ENCODE measurements around the gene WFIKKN1.

The WFIKKN1 gene

DNA sequence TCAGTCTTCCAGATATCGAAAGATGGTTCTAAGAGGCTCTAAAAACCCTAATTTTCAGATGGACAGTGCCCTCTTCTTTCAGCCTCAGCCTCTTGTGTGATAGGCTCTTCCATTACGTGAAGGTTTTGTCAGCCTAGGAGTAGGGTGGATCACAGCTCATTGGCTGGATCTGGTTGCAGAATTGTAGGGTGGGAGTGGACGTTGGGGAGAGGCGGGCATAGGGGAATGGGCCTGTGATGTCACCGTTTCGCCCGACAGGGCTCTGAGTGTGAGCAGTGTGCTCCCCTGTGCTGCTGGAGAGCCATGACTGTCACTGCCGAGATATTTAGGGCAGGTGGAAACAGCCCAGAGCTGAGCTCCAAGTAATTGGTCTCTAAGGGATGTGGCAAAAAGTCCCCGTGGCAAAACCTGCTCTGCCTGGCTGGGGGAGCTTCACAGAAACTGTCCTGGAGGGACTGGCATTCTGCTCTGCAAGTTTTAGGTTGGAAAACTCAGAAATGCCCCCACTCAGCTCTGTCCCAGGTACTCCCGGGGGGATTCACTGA lies 6.2 kb upstream of the WFIKKN1 start:
- no peak for DNase-seq (ENCODE audit: low spot score)

DNA sequence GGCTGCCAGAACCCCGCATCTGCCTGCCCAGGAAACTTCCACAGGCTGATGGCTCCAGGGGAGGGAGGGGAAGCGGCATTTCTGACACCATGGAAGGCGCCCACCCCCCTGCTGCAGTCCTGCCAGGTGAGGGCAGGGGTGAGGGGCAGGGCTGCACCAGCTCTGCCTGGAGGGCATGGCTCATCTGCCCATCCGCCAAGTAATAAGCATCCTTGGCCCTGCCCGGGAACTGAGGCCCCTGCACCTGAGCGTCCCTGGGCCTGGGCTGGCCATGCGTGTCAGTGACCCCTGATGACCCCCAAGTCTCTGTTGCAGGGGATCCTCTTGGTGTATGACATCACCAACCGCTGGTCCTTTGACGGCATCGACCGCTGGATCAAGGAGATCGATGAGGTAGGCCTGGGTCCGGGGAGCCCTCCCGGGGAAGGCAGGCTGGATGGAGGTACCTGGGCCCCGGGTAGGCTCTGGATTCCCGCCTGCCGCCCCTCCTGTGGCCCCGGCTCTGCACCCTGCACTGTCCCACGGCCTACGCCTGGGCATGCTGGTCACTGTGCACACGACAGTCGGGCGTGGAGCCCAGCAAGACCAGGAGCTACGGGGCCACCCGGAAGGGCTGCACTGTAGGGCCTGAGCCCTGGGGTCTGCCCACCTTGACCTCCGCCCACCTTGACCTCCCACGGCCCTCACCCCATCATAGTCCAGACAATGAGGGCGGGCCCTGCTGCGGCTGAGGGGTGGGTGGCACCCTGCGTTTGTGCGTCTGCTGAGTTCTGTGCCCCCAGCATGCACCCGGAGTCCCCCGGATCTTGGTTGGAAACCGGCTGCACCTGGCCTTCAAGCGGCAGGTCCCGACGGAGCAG lies 5.4 kb upstream of the WFIKKN1 start:
- no peak for DNase-seq (ENCODE audit: low spot score)

DNA sequence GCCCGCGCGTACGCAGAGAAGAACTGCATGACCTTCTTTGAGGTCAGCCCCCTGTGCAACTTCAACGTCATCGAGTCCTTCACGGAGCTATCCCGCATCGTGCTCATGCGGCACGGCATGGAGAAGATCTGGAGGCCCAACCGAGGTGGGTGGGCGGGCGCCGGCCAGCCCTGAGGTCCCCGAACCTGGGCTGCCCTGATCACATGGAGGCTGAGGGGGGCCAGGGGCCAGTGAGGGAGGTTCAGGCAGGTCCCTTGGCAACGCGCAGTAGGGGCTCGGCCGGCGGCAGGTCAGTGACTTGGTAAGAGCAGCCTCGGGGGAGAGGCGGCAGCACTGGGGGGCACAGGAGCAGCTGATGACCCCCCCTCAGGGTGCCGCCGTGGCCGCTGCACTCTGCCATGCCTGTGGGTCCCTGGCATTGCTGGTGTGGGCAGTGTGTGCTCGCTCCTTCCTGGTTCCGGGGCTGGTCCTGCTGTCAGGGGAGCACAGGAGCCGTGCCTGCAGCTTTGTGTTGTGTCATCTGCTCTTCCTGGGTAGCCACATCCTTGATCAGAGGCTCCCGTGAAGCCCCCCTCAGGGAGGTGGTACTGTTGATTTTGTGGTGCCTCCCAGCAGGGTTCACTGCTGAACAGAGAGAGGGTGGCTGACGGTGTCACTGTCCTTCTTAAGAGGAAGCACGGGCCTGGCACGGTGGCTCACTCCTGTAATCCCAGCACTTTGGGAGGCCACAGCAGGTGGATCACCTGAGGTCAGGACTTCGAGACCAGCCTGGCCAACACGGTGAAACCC lies 4.6 kb upstream of the WFIKKN1 start:
- DNase-seq (ENCODE audit: low spot score) = no peak

DNA sequence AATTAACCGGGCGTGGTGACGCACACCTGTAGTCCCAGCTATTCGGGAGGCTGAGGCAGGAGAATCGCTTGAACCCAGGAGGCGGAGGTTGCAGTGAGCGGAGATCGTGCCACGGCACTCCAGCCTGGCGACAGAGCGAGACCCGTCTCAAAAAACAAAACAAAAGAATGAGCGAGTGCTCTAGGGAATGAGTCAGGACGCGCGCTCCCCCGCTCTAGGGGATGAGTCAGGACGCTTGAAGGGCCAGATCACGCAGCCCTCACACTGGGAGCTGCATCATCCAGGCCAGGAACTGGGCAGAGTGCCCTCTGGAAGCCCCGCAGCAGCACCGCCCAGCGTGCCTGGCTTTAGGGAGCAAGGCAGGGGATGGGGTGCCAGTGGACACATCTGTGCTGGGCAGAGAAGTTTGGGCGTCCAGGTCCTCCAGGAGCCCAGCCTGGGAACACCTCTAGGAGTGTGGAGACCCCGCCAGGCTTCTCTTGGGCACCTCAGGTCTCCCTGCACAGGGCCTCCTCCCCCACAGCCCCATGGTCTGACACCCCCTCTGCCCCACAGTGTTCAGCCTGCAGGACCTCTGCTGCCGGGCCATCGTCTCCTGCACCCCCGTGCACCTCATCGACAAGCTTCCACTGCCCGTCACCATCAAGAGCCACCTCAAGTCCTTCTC lies 3.9 kb upstream of the WFIKKN1 start:
- DNase-seq (ENCODE audit: low spot score) = peak; percentile 99

DNA sequence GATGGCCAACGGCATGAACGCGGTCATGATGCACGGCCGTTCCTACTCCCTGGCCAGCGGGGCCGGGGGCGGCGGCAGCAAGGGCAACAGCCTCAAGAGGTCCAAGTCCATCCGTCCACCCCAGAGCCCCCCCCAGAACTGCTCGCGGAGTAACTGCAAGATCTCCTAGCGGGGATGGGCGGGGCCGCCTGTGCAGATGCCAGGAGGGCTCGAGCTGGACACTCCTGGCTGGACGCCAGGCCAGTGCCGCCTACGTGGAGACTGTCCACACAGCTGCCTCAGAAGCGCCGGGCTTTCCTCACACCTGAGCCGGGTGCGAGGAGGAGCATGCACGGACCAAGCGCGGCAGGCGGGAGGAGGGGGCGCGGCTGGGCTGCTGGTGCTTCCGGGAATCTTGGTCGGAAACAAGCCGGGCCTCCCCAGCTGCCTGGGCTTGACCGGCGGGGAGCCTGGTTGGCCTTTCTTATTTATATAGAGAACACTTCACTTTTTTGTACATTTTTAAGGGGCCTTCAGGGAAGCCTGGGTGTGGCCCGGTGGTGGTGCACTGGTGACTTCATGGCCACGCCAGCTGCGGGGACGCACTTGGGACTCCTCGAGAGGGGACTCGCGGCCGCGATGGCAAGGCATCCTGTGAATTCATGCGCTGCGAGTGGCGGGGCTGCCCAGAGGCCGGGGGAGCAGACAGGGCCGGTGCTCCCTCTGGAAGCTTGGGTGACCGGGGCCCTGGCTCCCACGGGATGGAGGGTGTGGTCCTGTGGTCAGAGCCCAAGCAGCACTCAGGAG lies 3.1 kb upstream of the WFIKKN1 start:
- DNase-seq (ENCODE audit: low spot score) = no peak

DNA sequence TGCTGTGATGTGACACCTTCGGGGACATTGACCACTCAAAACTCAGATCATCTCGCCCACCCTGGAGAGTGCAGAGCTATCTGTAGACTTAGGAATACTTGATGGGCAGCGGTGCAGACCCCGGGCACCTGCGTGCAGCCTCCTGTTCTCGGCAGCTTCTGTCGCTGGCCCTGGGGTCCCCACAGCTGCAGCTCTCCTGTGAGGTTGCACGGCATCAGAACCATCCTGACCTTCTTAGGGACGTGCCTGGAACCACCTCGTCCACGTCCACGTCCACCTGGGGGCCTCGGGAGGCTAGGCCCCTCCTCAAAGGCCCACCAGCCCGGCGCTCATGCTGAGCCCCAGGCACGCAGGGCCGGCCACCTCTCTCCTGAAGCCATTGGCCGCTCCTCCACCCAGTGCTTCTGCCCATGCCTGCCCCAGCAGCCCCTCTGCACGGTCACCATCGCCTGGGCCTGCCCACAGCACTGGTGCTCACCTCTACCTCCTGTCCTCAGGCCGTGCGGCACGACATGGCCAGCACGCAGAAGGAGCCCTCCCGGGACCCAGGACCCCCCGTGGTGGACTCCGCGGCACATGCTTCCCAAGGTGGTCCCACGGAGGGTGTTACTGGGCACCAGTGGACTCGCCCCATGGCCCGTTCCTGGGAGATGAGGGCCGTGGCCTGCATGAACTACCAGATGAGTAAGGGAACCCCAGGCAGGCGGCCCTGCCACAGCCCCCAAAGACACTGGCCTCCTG lies 2.3 kb upstream of the WFIKKN1 start:
- no peak for DNase-seq (ENCODE audit: low spot score)

DNA sequence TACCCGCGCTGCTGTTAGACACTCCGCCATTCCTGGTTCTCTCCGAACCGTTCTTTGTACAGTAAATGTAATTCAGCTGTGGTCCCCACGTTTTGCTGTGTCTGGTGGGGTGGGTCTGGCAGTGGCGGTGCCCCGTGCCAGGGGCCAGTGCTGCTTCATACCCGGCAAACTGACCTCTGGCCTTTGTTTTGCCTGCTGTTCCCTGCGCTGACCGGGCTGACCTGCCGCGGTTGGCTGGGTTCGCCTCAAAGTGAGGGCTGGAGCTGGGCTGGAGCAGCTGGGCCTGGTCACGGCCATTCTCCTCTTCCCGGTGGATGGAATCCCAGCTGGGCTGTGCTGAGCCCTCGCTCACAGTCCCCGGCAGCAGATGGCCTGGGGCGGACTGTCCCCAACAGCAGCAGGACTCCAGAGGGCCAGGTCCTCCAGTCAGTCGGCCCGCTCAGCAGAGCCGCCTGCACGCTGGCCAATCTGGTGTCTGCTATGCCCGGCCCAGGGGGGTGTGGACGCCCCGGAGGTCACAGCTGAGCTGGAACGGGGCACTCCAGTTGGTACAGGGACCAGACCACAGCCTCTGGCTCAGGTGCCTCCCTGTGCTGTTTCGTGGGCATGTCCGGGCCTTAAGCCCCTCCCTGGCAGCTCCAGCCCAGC lies 1.5 kb upstream of the WFIKKN1 start:
- no peak for DNase-seq (ENCODE audit: low spot score)

DNA sequence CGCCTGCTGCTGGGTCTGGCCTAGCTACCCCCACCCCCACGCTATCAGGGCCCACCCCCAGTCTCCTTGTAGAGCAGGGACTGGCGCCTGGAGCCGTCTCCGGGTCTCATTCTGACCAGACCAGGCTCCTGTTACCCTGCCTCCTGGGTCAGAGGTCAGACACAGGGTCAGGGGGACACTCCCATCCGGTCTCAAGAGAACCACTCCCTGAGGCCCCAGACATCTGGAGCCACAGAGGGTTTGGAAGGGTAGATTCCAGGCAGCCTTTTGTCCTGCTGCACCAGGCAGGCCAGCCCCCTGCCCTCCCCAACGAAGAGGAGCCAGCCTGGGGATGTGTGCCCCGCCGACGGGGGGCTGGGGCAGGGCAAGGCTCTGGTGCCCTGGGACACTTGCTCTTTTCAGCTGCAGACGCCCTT lies 944 bp upstream of the WFIKKN1 start:
- no peak for DNase-seq (ENCODE audit: low spot score)

DNA sequence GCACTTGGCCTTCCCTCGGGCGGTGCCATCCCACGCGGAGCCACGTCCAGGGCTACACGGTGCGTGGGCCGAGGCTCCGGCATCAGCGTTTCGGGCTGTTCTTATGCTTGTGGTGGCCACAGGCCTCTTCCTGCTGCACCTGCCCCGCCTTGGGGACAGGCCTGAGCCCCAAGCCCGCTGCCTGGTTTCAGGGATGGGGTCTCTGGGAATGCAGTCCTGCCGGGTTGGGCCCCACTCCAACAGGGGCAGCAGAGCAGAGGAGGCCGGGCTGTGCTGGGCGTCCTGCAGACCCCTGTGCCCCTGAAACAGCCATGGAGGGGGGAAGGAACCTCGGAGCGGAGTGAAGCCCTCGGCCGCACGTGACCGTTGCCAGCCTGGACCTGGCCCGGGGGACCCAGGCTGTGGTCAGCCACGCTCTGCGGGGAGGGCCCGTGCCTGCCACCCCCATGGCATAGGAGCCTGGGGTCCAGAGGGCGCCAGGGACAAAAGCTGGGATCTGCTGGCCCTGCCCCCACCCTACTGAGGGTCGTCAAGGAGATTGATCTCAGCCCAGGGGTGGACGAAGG lies 453 bp upstream of the WFIKKN1 start:
- DNase-seq (ENCODE audit: low spot score) = no peak

DNA sequence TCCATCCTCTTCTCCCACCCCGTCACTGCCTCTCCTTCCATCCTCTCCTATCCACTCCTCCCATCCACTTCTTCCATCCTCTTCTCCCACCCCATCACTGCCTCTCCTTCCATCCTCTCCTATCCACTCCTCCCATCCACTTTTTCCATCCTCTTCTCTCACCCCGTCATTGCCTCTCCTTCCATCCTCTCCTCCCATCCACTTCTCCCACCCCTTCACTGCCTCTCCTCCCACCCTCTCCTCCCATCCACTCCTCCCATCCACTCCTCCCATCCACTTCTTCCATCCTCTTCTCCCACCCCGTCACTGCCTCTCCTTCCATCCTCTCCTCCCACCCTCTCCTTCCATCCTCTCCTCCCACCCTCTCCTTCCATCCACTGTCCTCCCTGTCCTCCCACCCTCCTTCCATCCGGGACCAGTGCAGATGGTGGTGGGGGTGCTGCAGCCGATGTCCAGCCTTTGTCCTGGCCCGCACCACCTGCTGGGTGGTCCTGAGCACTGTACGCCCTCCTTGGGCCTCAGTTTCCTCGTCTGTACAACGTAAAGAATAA lies 1.1 kb downstream of the WFIKKN1 start:
- no peak for DNase-seq (ENCODE audit: low spot score)

DNA sequence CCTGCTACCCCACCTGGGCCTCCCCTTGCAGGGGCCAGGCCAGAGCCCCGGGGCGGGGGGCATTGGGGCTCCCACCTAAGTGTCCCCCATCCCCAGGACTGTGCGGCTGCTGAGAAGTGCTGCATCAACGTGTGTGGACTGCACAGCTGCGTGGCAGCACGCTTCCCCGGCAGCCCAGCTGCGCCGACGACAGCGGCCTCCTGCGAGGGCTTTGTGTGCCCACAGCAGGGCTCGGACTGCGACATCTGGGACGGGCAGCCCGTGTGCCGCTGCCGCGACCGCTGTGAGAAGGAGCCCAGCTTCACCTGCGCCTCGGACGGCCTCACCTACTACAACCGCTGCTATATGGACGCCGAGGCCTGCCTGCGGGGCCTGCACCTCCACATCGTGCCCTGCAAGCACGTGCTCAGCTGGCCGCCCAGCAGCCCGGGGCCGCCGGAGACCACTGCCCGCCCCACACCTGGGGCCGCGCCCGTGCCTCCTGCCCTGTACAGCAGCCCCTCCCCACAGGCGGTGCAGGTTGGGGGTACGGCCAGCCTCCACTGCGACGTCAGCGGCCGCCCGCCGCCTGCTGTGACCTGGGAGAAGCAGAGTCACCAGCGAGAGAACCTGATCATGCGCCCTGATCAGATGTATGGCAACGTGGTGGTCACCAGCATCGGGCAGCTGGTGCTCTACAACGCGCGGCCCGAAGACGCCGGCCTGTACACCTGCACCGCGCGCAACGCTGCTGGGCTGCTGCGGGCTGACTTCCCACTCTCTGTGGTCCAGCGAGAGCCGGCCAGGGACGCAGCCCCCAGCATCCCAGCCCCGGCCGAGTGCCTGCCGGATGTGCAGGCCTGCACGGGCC lies 1.9 kb downstream of the WFIKKN1 start:
- no peak for DNase-seq (ENCODE audit: low spot score)

DNA sequence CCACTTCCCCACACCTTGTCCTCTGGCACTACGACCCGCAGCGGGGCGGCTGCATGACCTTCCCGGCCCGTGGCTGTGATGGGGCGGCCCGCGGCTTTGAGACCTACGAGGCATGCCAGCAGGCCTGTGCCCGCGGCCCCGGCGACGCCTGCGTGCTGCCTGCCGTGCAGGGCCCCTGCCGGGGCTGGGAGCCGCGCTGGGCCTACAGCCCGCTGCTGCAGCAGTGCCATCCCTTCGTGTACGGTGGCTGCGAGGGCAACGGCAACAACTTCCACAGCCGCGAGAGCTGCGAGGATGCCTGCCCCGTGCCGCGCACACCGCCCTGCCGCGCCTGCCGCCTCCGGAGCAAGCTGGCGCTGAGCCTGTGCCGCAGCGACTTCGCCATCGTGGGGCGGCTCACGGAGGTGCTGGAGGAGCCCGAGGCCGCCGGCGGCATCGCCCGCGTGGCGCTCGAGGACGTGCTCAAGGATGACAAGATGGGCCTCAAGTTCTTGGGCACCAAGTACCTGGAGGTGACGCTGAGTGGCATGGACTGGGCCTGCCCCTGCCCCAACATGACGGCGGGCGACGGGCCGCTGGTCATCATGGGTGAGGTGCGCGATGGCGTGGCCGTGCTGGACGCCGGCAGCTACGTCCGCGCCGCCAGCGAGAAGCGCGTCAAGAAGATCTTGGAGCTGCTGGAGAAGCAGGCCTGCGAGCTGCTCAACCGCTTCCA lies 2.7 kb downstream of the WFIKKN1 start:
- DNase-seq (ENCODE audit: low spot score) = no peak

DNA sequence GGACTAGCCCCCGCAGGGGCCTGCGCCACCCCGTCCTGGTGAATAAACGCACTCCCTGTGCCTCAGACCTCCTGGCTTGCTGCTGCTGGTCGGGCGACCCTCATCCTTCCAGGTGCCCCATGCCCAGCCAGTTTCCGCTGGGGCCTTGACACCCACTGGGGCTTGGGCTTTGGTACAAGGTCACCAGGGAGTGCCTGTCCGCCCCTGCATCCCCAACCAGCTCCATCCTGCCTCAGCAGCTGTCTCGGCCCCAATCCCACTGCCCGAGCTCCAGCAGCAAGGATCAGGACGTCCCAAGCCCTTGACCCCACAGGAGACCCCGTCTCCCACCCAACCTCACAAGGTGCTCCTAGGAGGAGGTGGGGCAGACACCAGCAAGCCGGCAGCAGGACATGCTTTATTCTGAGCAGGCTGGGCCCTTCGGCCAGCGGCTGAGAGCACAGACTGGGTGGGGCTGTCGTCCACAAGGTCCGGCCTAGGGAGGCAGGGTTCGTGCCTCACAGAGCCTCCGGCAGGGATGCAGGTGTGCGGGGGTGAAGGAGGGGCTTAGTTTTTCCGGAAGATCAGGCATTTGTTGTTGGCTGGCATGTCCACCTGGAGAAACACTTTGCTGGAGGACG lies 3.4 kb downstream of the WFIKKN1 start:
- DNase-seq (ENCODE audit: low spot score) = no peak

DNA sequence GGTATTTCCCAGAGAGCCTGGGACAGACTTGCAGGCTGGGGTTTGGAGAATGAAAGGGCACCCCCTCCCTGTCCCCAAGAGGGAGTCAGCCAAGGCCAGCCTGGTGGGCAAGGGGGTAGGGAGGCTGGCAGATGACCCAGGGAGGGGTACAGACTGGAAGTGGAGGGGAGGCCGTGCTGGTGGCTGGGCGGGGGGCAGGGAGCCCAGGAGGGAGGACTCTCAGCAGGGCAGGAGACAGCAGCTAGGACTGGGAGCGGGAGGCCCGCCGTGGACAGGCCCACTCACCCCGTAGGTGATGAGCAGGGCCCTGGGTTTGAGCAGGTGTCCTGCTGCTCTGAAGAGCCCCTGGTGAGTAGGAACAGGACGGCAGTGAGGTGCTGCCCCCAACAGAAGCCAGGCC lies 4.2 kb downstream of the WFIKKN1 start:
- DNase-seq (ENCODE audit: low spot score) = no peak

DNA sequence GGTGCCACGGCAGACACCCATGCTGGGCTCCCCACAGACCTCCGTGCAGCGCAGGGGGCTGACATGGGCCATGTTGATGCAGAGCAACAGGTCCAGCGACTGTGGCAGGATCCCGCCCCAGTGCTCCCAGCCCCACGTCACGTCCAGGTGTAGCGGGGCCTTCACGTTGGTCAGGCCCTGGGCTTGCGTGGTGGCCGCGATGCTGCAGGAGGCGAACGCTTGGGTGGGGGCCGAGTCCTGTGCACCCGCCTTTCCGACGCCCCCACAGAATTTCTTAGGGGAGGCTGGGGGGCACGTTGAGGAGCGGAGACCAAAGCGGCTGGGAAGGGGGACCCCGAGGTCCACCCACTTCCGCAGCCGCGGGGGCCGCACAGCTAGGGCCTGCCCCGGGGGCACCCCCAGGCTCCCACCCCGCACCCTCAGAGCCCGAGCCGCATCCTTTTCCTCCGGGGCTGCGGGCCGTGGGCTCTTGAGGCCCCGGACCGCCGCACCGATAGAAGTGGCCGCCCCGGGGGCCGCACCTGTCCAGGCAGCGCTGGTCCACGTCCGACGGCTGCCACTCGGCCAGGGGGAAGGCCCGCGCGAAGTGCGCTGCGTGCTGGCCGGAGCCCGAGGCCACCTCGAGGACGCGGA lies 4.9 kb downstream of the WFIKKN1 start:
- DNase-seq (ENCODE audit: low spot score) = no peak

DNA sequence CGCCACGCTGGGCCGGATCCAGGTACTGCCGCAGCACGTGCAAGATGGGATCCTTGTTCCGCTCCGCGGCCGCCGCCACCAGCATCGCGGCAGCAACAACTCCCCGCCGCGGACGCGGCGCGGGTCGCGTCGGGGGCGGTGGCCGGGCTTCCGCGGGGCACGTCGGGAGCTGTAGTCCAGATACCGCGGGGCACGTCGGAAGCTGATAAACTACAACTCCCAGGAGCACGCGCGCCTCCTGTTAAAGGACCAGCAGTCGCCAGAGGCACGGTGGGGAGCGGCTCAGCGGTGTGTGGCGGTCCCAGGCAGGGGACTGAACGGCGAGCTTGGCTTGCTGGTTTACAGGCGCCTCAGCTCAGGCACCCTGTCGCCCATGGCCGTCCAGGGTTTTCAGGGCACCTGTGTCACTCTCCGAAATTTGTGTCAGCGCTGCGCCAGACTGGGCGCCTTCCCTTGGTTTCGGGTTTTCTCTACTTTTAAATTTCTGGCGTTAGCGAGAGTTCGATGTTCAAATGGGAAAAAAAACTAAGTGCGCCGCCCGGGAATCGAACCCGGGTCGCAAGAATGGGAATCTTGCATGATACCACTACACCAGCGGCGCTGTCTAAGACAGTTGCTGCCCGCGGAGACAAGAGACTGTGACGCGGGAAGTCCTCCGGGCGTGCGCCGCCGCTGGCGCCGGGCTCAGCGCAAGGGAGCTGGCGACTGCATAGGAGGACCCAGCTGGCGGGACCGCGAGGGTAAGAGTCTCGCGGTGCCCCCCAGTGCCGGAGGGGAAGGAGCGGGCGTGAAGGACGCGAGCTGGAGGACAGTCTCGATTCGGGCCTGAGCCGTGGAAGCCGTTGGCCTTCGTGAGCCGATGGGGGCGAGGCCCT lies 5.7 kb downstream of the WFIKKN1 start, which contains the start of gene METTL26:
Gene METTL26, minus strand, starts transcription at position 100 of the 875 bp plus-strand sequence. Its CDS starts 15 bp downstream, at position 85.
- peak; percentile 97 for DNase-seq (ENCODE audit: low spot score)

Data from hepatic stellate cell (primary cell).